GM12878 (cell line): ENCODE results near the gene ANXA4. TPM values are rescaled to one million over a fixed set of nuclear protein-coding genes. Genes with fewer than 3 reads are reported as not detected.

ENCODE experiments used
- ATAC-seq: fragments of 200-7000 bp; cut with Tn5 transposase; 3 replicates; pipeline ENCODE4 v1.9.1; 2020; ENCODE audit warnings: mild to moderate bottlenecking, moderate library complexity
- BruUV-seq: library from RNA; stranded (reverse); fragments of 400-500 nt; replicated peaks from 2 replicates; lab custom pipeline; 2021; lab: Mats Ljungman, UMichigan
- CTCF ChIA-PET: fragments of 300-600 bp; sonication (Branson Sonifier 250); formaldehyde crosslinking; extraction: SDS; loops from one replicate; lab custom pipeline; 2021; ENCODE audit warnings: inconsistent platforms; lab: Yijun Ruan, JAX
- POLR2A ChIA-PET: fragments of 350-600 bp; formaldehyde crosslinking; extraction: SDS; loops from one replicate; lab custom pipeline; 2021; ENCODE audit warnings: inconsistent platforms; lab: Charles Lee
- RAD21 ChIA-PET: fragments of 300-600 bp; sonication (Branson Sonifier 250); formaldehyde crosslinking; loops from one replicate; lab custom pipeline; 2023; ENCODE audit warnings: antibody characterized with exemption; ENCODE audit not compliant: unreplicated experiment; lab: Charles Lee
- SMC1A ChIA-PET: fragments of 300-600 bp; sonication (Branson Sonifier 250); formaldehyde crosslinking; loops from one replicate; lab custom pipeline; 2023; ENCODE audit not compliant: unreplicated experiment, uncharacterized antibody; lab: Charles Lee
- DNase-seq: peaks from one replicate; pipeline ENCODE4 v3.0.0-alpha.2; 2011; ENCODE audit warnings: low read depth, low spot score
- FAIRE-seq: peaks from 3 replicates; lab custom pipeline; 2011; peaks lifted over from hg19 to GRCh38; lab: Jason Lieb, UNC
- H2AFZ ChIP-seq: 2 replicates; pipeline ENCODE4 v1.6.0; 2011; ENCODE audit warnings: low read depth, low read length, control low read depth; ENCODE audit not compliant: control insufficient read depth
- H3K27ac ChIP-seq: 2 replicates; pipeline ENCODE4 v1.5.1; 2011; ENCODE audit warnings: control low read depth; ENCODE audit not compliant: control insufficient read depth, insufficient read depth
- H3K27me3 ChIP-seq, 2 experiments: replicated peaks in 1 of 2; 2 replicates each; pipeline versions ENCODE4 v1.6.0 to v1.6.1; 2011; ENCODE audit warnings: low read length in 1 of 2; ENCODE audit not compliant: control insufficient read depth in 2 of 2, insufficient read depth in 2 of 2
- H3K36me3 ChIP-seq, 2 experiments: 2 replicates each; pipeline ENCODE4 v1.5.1; 2011; ENCODE audit warnings: low read length in 1 of 2; ENCODE audit not compliant: control insufficient read depth in 2 of 2, insufficient read depth in 2 of 2
- H3K4me1 ChIP-seq: 2 replicates; pipeline ENCODE4 v1.6.1; 2011; ENCODE audit warnings: mild to moderate bottlenecking, low read length, moderate library complexity, mixed read lengths; ENCODE audit not compliant: control insufficient read depth, insufficient read depth
- H3K4me2 ChIP-seq: 2 replicates; pipeline ENCODE4 v1.6.0; 2011; ENCODE audit warnings: control low read depth; ENCODE audit not compliant: control insufficient read depth, insufficient read depth
- H3K4me3 ChIP-seq: fragments of 200-600 bp; sonication (generic); 2 replicates; pipeline ENCODE4 v1.5.1; 2016
- H3K79me2 ChIP-seq: 2 replicates; pipeline ENCODE4 v1.6.0; 2011; ENCODE audit warnings: low read length; ENCODE audit not compliant: control insufficient read depth, insufficient read depth
- H3K9ac ChIP-seq: 2 replicates; pipeline ENCODE4 v1.8.0; 2011; ENCODE audit warnings: low read length, control low read depth, mixed read lengths; ENCODE audit not compliant: control insufficient read depth, insufficient read depth
- H3K9me3 ChIP-seq: replicated peaks from 3 replicates; pipeline ENCODE4 v1.5.1; 2011; ENCODE audit warnings: mild to moderate bottlenecking, low read length; ENCODE audit not compliant: control insufficient read depth, insufficient read depth
- H4K20me1 ChIP-seq: 2 replicates; pipeline ENCODE4 v1.6.0; 2011; ENCODE audit not compliant: control insufficient read depth, insufficient read depth
- CHD2 ChIP-seq: IDR thresholded peaks from 2 replicates; pipeline ENCODE4 v1.6.1; 2011; ENCODE audit warnings: low read depth, low read length, improper control_type of control experiment, borderline replicate concordance
- PAX5 ChIP-seq: IDR thresholded peaks from 2 replicates; pipeline ENCODE4 v1.6.1; 2011; ENCODE audit warnings: low read depth, low read length, borderline replicate concordance
- POLR2AphosphoS5 ChIP-seq: IDR thresholded peaks from 2 replicates; pipeline ENCODE4 v1.6.1; 2011; ENCODE audit warnings: mild to moderate bottlenecking, low read length, inconsistent platforms
- TBL1XR1 ChIP-seq: IDR thresholded peaks from 2 replicates; pipeline ENCODE4 v1.6.1; 2012; ENCODE audit warnings: low read depth, low read length, improper control_type of control experiment
- TCF12 ChIP-seq: IDR thresholded peaks from 2 replicates; pipeline ENCODE4 v1.6.1; 2011; ENCODE audit warnings: low read depth, mild to moderate bottlenecking, low read length
- TCF3 ChIP-seq: IDR thresholded peaks from 2 replicates; pipeline ENCODE4 v1.6.1; 2012; ENCODE audit warnings: low read depth, mild to moderate bottlenecking, low read length, borderline replicate concordance; ENCODE audit not compliant: insufficient read depth
- USF1 ChIP-seq: IDR thresholded peaks from 2 replicates; pipeline ENCODE4 v1.6.1; 2011; ENCODE audit warnings: borderline replicate concordance, low read depth, mild to moderate bottlenecking, moderate library complexity, mixed read lengths, low read length; ENCODE audit not compliant: insufficient read depth; ENCODE audit errors: extremely low read length
- WGBS: methylation state at CpG from one replicate; pipeline ENCODE4 v1.1.6; 2016; ENCODE audit warnings: low lambda C conversion rate; ENCODE audit not compliant: insufficient replicate concordance, insufficient coverage; ENCODE audit errors: missing lambda C conversion rate; 5-methylcytosine and 5-hydroxymethylcytosine counted together
- in situ Hi-C: fragments of 300-500 bp; cut with MboI; formaldehyde crosslinking; loops from 9 replicates; pipeline ENCODE4 v1.14.3; 2018; ENCODE audit warnings: mixed read lengths
- intact Hi-C: fragments of 100-400 bp; cut with micrococcal nuclease; formaldehyde crosslinking; loops from one replicate; pipeline ENCODE4 v1.14.2; 2022; ENCODE audit not compliant: unreplicated experiment
- polyA plus RNA-seq, 11 experiments: library from polyadenylated mRNA; depleted of rRNA in 4 of 11; unstranded in 6 of 11; stranded (reverse) in 5 of 11; fragments of >200 nt; fragmentation: Nextera tagmentation in 4 of 11; fragmentation: Illumina TruSeq in 1 of 11; extraction: Ambion mirVana in 4 of 11; extraction: Trizol in 1 of 11; gene quantifications; 1 replicate in 1 of 11; 2 replicates in 10 of 11; pipeline versions ENCODE4 v1.2.1 to v1.2.3, GENCODE V29; 2011 to 2016; ENCODE audit warnings: inconsistent platforms in 2 of 11, missing spikeins in 2 of 11, low read depth in 1 of 11
- total RNA-seq, 4 experiments: library from RNA; depleted of rRNA in 3 of 4; stranded (reverse); fragments of >200 nt in 3 of 4; fragmentation: Illumina TruSeq in 1 of 4; extraction: Trizol in 1 of 4; gene quantifications; 2 replicates each; pipeline versions ENCODE4 v1.2.1 to v1.2.3, GENCODE V29; 2013 to 2021

The ANXA4 gene
- total and polyA plus RNA-seq, 10 of the 15 experiments (the other 5 are each of a cell fraction or from before 2014, with no cell fraction given), result 16.3 to 97.2 (median 71.0) TPM

DNA sequence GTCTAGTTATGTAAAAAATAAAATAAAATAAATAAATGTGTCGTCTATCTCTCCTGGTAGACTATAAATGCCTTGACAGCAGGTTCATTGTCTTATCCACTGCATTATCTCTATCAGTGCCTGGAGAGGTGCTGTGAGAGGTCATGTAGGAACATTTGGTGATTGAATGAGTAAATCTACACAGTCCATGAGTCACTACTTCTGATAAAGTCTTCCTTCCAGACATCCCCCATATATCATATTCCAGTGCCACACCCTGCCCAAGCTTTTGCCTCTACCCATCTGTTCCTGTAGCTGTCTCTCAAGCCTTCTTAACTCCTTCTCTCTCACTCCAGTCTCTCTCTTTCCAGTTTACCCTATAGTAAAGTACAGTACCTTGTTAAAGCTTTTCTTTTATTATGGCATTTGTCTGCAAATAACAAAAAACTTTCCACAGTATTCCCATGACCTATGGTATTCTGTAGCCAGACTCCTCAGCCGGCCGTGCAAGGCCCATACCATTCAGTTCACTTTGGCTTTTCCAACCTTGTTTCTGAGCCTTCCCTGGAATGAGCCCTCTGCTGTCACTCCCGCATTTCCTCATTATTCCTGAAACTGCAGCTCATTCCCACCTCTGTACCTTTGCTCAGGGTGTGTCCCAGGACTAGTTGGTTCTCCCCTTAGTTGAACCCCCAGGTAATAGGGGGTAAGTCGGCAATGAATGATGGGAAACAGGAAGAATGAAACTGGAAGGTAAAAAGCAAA, 37.5 kb downstream of the ANXA4 start:
- WGBS, result 87% methylated on average over 5 of the region's 5 CpGs
- ChIA-PET CTCF (interaction anchor here (0.6 to 1.6 kb wide), 7 partner anchors 11 to 59 kb away, joined by 3 to 8 read pairs (median 4); no protein-coding TSS in a partner anchor), SMC1A (interaction anchor here (0.8 to 1.4 kb wide), 8 partner anchors 8 to 54 kb away, joined by 3 to 7 read pairs (median 4); no protein-coding TSS in a partner anchor), POLR2A (interaction anchor here (0.6 to 2.2 kb wide), 10 partner anchors 9 to 48 kb away, joined by 3 to 11 read pairs (median 6); no protein-coding TSS in a partner anchor), RAD21 (interaction anchor here (0.6 to 1.7 kb wide), 8 partner anchors 11 to 61 kb away, joined by 3 to 4 read pairs (median 4); no protein-coding TSS in a partner anchor)
- TF ChIP-seq TCF3 (no peak), TCF12 (no peak), POLR2AphosphoS5 (no peak), USF1 (no peak), TBL1XR1 (no peak), PAX5 (no peak), CHD2 (no peak)
- intact Hi-C loops, result no loop called here
- Histone ChIP-seq H4K20me1 (no peaks in the 10 kb centered on the region), H3K4me2 (no peak overlapping the region), H3K4me1 (peaks cover 29% of the 10 kb centered on the region), H3K36me3 (no peaks in the 10 kb centered on the region), H3K27me3 (no peaks in the 10 kb centered on the region), H2AFZ (no peak overlapping the region), H3K4me3 (no peak overlapping the region), H3K27ac (no peak overlapping the region), H3K9me3 (peaks cover 3% of the 10 kb centered on the region), H3K79me2 (no peaks in the 10 kb centered on the region), H3K9ac (no peak overlapping the region)
- no TSS peak for BruUV-seq
- ATAC-seq (no peak), DNase-seq (no peak), FAIRE-seq (no peak)
- in situ Hi-C loops, result no loop called here
